Lower leg skin (tissue), 3 donors: ENCODE results near the gene ARHGAP27.

Experiments
- POLR2A ChIP-seq, 2 donors: fragments of 450-650 bp; IDR thresholded peaks; one replicate each; pipeline ENCODE4 v1.6.1; 2016 to 2017; ENCODE audit warnings: antibody characterized with exemption in 2 of 2, mild to moderate bottlenecking in 1 of 2, moderate library complexity in 1 of 2
- TF ChIP-seq, protein P1 (sequence below), 3 donors: fragments of 450-650 bp; IDR thresholded peaks; one replicate each; pipeline ENCODE4 v1.5.1; 2016; ENCODE audit warnings: antibody characterized with exemption in 3 of 3, mild to moderate bottlenecking in 3 of 3, moderate library complexity in 2 of 3

GRCh38 chr17:45357364-45357997 lies 75.2 kb downstream of the ARHGAP27 start:
- TF ChIP-seq, protein P1, sequence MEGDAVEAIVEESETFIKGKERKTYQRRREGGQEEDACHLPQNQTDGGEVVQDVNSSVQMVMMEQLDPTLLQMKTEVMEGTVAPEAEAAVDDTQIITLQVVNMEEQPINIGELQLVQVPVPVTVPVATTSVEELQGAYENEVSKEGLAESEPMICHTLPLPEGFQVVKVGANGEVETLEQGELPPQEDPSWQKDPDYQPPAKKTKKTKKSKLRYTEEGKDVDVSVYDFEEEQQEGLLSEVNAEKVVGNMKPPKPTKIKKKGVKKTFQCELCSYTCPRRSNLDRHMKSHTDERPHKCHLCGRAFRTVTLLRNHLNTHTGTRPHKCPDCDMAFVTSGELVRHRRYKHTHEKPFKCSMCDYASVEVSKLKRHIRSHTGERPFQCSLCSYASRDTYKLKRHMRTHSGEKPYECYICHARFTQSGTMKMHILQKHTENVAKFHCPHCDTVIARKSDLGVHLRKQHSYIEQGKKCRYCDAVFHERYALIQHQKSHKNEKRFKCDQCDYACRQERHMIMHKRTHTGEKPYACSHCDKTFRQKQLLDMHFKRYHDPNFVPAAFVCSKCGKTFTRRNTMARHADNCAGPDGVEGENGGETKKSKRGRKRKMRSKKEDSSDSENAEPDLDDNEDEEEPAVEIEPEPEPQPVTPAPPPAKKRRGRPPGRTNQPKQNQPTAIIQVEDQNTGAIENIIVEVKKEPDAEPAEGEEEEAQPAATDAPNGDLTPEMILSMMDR (IDR thresholded peaks at IDR 0.05), result no peak
- TF ChIP-seq POLR2A (IDR thresholded peaks at IDR 0.05), result no peak
